GM23338 (cell line): ENCODE measurements around the gene RTN4RL1.

Experiments
- CTCF ChIP-seq, 2 experiments: fragments of 200-600 bp in 1 of 2; sonication (generic) in 1 of 2; conservative IDR thresholded peaks; 2 replicates each; pipeline versions ENCODE4 v1.5.1 to v1.6.1; 2016 to 2017; ENCODE audit warnings: antibody characterized with exemption in 2 of 2, low read depth in 2 of 2, mild to moderate bottlenecking in 2 of 2, moderate library complexity in 1 of 2
- JUNB ChIP-seq: IDR thresholded peaks from one replicate; pipeline ENCODE4 v1.6.1; 2016; ENCODE audit warnings: antibody characterized with exemption; ENCODE audit not compliant: unreplicated experiment
- STAT1 ChIP-seq: IDR thresholded peaks from one replicate; pipeline ENCODE4 v1.6.1; 2016; ENCODE audit warnings: antibody characterized with exemption; ENCODE audit not compliant: unreplicated experiment

- TF ChIP-seq STAT1 (no peak), CTCF (conservative IDR thresholded peaks at IDR 0.05; ENCODE audit: low read depth in 2 of 2) (no peak), JUNB (no peak)
Measured at GRCh38 chr17:2040942-2041560, 15.9 kb upstream of the RTN4RL1 start.
